ENCODE measurements around the gene TIMM10.

The TIMM10 gene

GRCh38 chr11:57500515-57500914 is 30.0 kb downstream of the TIMM10 start:
- no peaks in the 10 kb centered on the region for H3K9me3 ChIP-seq (ENCODE audit: control insufficient read depth, insufficient read depth, low read length)
- no peak overlapping the region for H3K4me3 ChIP-seq (ENCODE audit: low read depth, low read length)
- H3K36me3 ChIP-seq (ENCODE audit: control insufficient read depth, insufficient read depth, low read length): no peaks in the 10 kb centered on the region
- H3K27me3 ChIP-seq (ENCODE audit: control insufficient read depth, insufficient read depth, low read length): no peaks in the 10 kb centered on the region
- H3K9ac ChIP-seq (ENCODE audit: low read depth, low read length): no peak overlapping the region
- peaks cover 4% of the 10 kb centered on the region for H3K4me1 ChIP-seq (ENCODE audit: control insufficient read depth, insufficient read depth, low read length)

GRCh38 chr11:57499983-57500461 is 30.5 kb downstream of the TIMM10 start:
- Histone ChIP-seq H3K9ac (ENCODE audit: low read depth, low read length) (no peak overlapping the region), H3K4me1 (ENCODE audit: control insufficient read depth, insufficient read depth, low read length) (peaks cover 4% of the 10 kb centered on the region), H3K36me3 (ENCODE audit: control insufficient read depth, insufficient read depth, low read length) (no peaks in the 10 kb centered on the region), H3K4me3 (ENCODE audit: low read depth, low read length) (peak overlapping the region; percentile 38), H3K9me3 (ENCODE audit: control insufficient read depth, insufficient read depth, low read length) (no peaks in the 10 kb centered on the region), H3K27me3 (ENCODE audit: control insufficient read depth, insufficient read depth, low read length) (no peaks in the 10 kb centered on the region)

GRCh38 chr11:57499413-57499982 is 31.1 kb downstream of the TIMM10 start:
- peak overlapping the region; percentile 48 for H3K4me3 ChIP-seq (ENCODE audit: low read depth, low read length)
- no peak overlapping the region for H3K9ac ChIP-seq (ENCODE audit: low read depth, low read length)
- H3K4me1 ChIP-seq (ENCODE audit: control insufficient read depth, insufficient read depth, low read length): peaks cover 4% of the 10 kb centered on the region
- no peaks in the 10 kb centered on the region for H3K27me3 ChIP-seq (ENCODE audit: control insufficient read depth, insufficient read depth, low read length)
- H3K9me3 ChIP-seq (ENCODE audit: control insufficient read depth, insufficient read depth, low read length): no peaks in the 10 kb centered on the region
- H3K36me3 ChIP-seq (ENCODE audit: control insufficient read depth, insufficient read depth, low read length): no peaks in the 10 kb centered on the region

GRCh38 chr11:57498540-57498939 is 32.0 kb downstream of the TIMM10 start:
- H3K9me3 ChIP-seq (ENCODE audit: control insufficient read depth, insufficient read depth, low read length): no peaks in the 10 kb centered on the region
- H3K4me1 ChIP-seq (ENCODE audit: control insufficient read depth, insufficient read depth, low read length): peaks cover 8% of the 10 kb centered on the region
- no peak overlapping the region for H3K4me3 ChIP-seq (ENCODE audit: low read depth, low read length)
- no peaks in the 10 kb centered on the region for H3K27me3 ChIP-seq (ENCODE audit: control insufficient read depth, insufficient read depth, low read length)
- peaks cover 7% of the 10 kb centered on the region for H3K36me3 ChIP-seq (ENCODE audit: control insufficient read depth, insufficient read depth, low read length)
- no peak overlapping the region for H3K9ac ChIP-seq (ENCODE audit: low read depth, low read length)

GRCh38 chr11:57497303-57498247 is 33.0 kb downstream of the TIMM10 start:
- H3K9ac ChIP-seq (ENCODE audit: low read depth, low read length): no peak overlapping the region
- H3K27me3 ChIP-seq (ENCODE audit: control insufficient read depth, insufficient read depth, low read length): no peaks in the 10 kb centered on the region
- no peaks in the 10 kb centered on the region for H3K9me3 ChIP-seq (ENCODE audit: control insufficient read depth, insufficient read depth, low read length)
- no peak overlapping the region for H3K4me3 ChIP-seq (ENCODE audit: low read depth, low read length)
- H3K36me3 ChIP-seq (ENCODE audit: control insufficient read depth, insufficient read depth, low read length): peaks cover 7% of the 10 kb centered on the region
- peaks cover 10% of the 10 kb centered on the region for H3K4me1 ChIP-seq (ENCODE audit: control insufficient read depth, insufficient read depth, low read length)

- Histone ChIP-seq H3K9ac (ENCODE audit: low read depth, low read length) (no peak overlapping the region), H3K36me3 (ENCODE audit: control insufficient read depth, insufficient read depth, low read length) (peaks cover 10% of the 10 kb centered on the region), H3K4me1 (ENCODE audit: control insufficient read depth, insufficient read depth, low read length) (peaks cover 10% of the 10 kb centered on the region), H3K27me3 (ENCODE audit: control insufficient read depth, insufficient read depth, low read length) (no peaks in the 10 kb centered on the region), H3K4me3 (ENCODE audit: low read depth, low read length) (no peak overlapping the region), H3K9me3 (ENCODE audit: control insufficient read depth, insufficient read depth, low read length) (no peaks in the 10 kb centered on the region)
Observed at GRCh38 chr11:57496109-57496820, 34.3 kb downstream of the TIMM10 start.

- Histone ChIP-seq H3K9me3 (ENCODE audit: control insufficient read depth, insufficient read depth, low read length) (no peaks in the 10 kb centered on the region), H3K27me3 (ENCODE audit: control insufficient read depth, insufficient read depth, low read length) (no peaks in the 10 kb centered on the region), H3K36me3 (ENCODE audit: control insufficient read depth, insufficient read depth, low read length) (peaks cover 14% of the 10 kb centered on the region), H3K4me1 (ENCODE audit: control insufficient read depth, insufficient read depth, low read length) (peaks cover 7% of the 10 kb centered on the region), H3K4me3 (ENCODE audit: low read depth, low read length) (no peak overlapping the region), H3K9ac (ENCODE audit: low read depth, low read length) (peak overlapping the region; percentile 56)
Observed at GRCh38 chr11:57493507-57494503, 36.7 kb downstream of the TIMM10 start.

- peaks cover 19% of the 10 kb centered on the region for H3K36me3 ChIP-seq (ENCODE audit: control insufficient read depth, insufficient read depth, low read length)
- H3K4me3 ChIP-seq (ENCODE audit: low read depth, low read length): no peak overlapping the region
- peaks cover 7% of the 10 kb centered on the region for H3K4me1 ChIP-seq (ENCODE audit: control insufficient read depth, insufficient read depth, low read length)
- no peaks in the 10 kb centered on the region for H3K9me3 ChIP-seq (ENCODE audit: control insufficient read depth, insufficient read depth, low read length)
- no peak overlapping the region for H3K9ac ChIP-seq (ENCODE audit: low read depth, low read length)
- H3K27me3 ChIP-seq (ENCODE audit: control insufficient read depth, insufficient read depth, low read length): no peaks in the 10 kb centered on the region
Observed at GRCh38 chr11:57491371-57492061, 39.0 kb downstream of the TIMM10 start.

- Histone ChIP-seq H3K9ac (ENCODE audit: low read depth, low read length) (no peak overlapping the region), H3K27me3 (ENCODE audit: control insufficient read depth, insufficient read depth, low read length) (no peaks in the 10 kb centered on the region), H3K4me1 (ENCODE audit: control insufficient read depth, insufficient read depth, low read length) (peaks cover 7% of the 10 kb centered on the region), H3K4me3 (ENCODE audit: low read depth, low read length) (no peak overlapping the region), H3K9me3 (ENCODE audit: control insufficient read depth, insufficient read depth, low read length) (no peaks in the 10 kb centered on the region), H3K36me3 (ENCODE audit: control insufficient read depth, insufficient read depth, low read length) (peaks cover 19% of the 10 kb centered on the region)
Observed at GRCh38 chr11:57490456-57491248, 39.9 kb downstream of the TIMM10 start.
